Stimulated activated CD8-positive, alpha-beta memory T cell treated with anti-CD3 and anti-CD28 coated beads, Interleukin-7, amount 100 ng/mL, for 1 hour (primary cell): ENCODE results near the gene IGF2BP1.
"Not testable (repeated sequence)": the region's sequence is repeated elsewhere in the genome, so short reads cannot be mapped to it uniquely, and the experiment has no call there.

Source experiments
- DNase-seq, 2 donors: peaks; one replicate each; pipeline ENCODE4 v3.0.0-alpha.2; 2020; ENCODE audit warnings: low read depth in 2 of 2

IGF2BP1 gene

DNA sequence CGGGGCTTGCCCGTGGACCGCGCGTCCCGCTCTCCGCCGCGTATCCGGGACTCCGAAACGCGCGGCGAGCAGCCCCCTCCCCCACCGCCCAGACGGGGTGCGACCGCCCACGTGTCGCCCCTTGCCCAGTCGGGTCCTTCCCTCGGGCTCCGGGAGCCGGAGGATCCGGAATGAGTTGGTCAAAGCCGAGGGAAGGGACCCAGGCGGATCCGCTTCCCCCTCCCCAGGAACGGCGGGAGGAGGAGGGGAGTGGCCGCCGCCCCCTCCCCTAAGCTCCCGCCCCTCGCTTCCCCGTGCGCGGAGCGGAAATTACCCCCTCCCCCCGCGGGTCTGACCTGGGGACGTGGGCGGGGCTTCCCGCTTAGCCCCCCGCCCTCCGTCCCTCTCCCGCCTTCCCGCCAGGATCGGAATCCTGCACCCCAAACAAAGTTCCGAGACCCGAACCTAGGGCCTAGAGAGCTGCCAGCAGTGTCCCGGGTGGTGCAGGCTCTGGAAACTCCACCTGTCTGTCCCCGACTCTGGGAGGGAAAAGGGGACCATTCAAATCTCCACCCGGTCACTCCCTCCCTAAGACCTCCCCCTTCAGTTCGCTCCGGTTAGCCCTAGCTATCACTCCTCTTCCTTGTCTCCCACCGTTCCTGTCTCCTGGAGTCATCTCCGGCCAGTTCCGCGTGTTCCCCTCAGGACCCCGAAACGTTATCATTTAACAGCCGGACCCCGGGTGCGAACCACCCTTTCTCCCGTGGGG is 1.0 kb upstream of the IGF2BP1 start:
- no peak for DNase-seq

DNA sequence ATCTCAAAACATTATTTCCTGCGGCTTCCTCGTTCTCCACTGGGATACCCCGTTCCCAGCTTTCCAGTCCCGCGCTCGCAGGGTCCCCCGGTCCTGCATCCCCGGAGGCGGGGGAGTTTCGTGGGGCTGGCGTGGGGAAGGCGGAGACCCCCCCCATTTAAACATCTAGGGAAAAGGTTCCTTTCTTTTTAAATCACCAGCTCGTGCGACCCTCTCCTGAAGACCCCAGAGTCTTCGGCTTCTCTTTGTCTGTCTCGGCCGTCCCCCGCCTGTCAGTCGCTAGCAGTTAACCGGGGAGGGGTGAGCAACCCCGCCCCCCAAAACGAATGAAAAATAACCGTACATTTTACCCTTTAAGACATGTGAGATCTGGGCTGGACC is 473 bp upstream of the IGF2BP1 start:
- no peak for DNase-seq

DNA sequence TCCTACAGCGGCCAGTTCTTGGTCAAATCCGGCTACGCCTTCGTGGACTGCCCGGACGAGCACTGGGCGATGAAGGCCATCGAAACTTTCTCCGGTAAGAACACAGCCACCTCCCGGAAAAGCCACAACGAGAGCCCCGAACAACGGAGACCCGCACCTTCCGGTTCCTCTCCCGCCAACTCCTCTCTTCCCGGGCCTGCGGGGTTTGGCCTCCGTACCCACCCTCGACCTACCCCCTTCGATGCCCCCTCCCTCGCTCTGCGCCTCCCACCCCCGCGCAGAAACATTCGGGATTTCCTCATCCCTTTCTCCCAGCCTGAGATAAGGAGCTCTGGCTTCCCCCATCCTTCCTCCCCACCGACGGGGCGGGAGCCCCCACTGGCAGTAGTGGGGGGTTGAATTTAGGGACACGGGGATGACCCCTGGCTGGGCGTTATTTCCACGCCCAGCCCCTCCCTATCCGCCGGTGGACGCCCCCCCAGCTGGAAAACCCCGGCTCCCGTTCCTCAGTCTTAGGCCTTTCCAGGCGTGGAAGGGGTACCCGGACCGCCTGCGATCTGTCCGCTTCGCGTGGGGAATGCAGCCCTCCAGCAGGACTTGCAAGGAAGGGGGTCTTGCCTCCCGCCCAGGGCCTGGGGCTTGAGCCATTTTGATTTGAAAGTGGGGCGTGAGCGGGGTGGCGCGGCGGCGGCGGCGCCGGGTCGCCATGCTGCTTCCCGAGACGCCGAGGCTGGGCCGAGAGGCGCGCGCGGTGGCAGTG is 822 bp downstream of the IGF2BP1 start:
- no peak for DNase-seq

DNA sequence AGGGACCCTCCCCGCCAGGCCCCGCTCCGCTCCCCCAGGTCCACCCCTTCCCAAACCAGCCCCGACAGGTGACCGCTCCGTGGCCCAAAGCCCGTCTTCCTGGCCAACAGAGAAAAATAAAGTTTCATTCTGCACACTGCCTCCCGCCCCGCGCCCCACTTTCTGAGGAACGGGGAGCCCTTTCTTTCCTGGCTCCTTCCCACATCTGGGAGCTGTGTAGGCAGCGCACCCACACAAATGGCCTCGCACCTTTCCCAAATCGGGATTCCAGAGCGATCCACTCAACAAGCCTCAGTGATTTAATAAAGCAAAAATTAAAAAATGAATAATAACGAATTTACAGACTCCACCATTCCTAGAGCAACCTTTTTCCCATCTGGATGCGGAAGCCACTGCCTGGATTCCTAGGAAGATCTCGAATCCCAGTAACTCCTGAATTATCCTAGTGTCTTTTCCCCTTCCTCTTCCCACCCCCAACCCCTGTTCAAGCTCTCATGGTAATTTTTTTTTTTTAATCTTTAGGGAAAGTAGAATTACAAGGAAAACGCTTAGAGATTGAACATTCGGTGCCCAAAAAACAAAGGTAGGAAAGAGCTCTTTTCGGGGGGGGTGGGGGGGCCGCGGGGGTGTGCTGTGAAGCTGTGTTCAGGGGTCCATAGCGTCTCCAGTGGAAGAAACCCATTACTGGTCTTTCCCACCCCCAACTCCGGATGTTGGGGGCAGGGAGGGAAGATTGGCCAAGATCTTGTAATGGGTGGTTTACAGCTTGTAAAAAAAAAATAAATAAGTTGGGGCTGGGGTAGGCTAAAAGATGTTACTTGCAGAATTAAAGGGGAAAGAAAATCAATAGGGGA is 1.6 kb downstream of the IGF2BP1 start:
- DNase-seq: no peak

DNA sequence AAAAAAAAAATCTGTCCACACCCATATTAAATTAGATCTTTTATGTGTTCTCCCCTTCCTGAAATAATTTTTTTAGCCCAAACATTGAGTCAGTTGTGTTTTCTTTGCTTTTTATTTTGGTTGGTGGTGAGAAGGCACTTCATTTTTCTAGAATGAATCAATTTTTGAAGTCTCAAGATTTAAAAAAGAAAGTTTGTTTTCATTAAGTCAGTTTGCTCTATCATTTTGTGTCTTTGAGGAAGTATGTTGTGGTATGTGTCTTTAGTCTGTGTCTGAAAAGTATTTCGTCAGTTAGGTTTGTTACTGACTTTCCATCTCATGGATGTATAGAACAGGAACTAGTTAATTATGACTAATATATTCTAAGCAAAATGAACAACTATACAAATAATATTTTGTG is 3.8 kb downstream of the IGF2BP1 start:
- no peak for DNase-seq

DNA sequence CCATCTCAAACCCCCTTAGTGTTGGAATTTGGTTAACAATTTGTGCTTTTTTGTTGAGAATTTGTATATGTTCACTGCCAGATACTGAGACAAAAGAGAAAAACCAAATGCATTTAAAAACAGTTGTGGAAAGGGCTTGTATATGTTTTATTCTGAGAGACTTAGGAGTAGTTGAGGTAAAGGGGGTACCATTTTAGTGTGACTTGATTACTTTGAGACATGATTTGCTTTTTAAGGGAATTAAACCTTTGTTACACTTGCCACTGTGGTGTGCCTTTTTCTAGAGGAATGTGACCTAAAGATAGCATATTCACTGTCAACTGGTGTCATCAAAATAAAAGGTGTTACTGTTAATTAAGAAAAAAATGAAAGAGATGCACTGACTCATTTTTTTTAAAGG is 4.5 kb downstream of the IGF2BP1 start:
- no peak for DNase-seq

DNA sequence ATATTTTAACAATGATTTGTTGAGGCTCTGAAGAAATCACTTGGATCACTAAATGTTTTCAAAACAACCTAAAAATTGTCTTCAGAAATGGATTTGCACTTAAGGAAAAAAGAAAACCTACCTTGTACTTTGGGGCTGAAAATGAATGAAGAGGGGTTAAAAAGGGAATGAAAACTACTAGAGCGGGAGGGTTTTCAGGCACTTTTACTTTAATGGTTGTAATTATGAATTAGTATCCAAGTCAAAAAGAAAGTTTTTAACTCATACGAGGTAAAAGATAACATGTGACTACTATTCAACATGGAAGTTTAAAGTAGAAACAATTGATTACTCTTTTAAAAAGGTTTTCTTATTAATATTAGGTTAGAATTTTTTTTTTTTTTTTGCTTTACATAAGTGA is 5.1 kb downstream of the IGF2BP1 start:
- DNase-seq: no peak

DNA sequence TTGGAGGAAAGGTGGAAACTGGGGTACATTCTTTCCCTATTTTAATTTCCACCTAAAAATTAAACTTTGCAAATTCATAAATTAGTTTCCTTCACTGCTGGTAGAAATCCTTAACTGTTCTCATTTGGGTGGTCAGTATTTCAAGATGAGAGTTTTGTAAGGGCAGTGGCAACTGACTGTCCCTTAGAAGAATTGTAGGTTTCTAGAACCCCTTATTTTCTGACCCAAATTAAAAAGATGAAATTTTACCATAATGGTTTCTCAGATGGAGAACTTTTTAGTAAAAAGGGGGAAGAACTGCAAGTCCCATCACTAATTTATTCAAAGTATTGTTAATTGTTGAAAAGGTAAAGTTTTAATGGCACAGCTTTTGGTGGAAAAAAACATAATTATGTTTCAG is 5.6 kb downstream of the IGF2BP1 start:
- no peak for DNase-seq

DNA sequence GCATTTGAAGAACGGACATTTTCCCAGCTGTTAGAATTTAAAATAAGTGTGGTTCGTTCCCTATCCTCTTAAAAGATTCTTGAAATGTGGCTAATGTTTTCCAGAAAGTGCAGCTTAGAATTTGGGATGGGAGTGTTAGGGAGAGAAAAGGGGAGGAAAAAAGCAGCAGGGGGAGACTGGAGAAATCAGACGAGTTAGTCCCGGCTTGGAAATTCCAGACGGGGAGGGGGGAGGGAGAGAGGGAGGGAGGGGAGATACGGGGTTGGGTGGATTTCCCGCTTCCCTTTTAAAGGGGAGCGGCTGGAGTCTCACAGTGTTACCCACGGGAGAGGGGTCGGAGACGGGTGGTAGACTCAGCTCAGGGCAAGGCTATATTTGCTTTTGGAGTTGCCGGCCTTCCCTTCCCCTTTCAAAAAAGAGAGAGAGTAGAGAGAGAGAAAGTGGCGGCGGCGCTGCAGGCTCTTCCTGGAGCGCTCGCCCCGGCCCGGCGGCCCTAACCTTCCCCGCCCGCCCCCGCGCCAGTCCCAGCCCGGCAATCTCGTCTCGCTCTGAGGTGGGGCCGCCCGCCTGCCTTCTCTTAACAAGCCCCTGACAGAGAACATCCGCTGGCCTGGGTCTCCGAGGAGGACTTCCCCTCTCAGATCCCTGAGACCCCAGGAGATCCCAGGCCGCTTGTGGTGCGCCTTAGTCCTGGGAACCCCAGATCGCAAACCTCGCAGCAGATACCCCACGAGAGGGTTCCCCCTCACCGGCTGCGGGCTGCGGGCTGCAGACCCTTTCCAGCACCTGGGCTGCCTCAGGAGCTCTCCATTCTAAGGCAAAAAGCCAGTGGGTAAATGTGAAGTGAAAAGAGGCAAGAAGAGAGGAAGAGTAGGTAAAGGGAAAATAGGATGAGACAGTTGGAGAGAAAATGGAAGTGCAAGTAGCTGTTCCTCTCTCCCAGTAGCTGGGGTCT is 6.6 kb downstream of the IGF2BP1 start:
- no peak for DNase-seq

DNA sequence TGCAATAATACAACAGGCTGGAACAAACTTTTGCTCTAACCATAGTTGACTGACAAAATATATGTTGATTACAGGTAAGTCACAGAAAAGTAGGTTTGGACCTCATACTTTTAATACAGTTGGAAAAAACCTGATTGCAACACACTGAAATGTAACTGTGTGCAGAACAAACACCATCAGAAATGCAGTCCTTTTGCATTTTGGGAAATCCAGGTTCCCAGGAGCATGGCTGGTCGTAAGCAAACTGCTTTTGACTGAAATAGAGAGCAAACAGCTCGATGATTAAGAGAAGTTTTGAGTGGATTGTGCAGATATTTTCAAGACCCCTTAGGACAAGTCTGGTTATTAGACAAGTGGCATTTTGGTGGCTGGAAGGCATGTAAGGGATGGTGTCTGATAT is 8.0 kb downstream of the IGF2BP1 start:
- no peak for DNase-seq

DNA sequence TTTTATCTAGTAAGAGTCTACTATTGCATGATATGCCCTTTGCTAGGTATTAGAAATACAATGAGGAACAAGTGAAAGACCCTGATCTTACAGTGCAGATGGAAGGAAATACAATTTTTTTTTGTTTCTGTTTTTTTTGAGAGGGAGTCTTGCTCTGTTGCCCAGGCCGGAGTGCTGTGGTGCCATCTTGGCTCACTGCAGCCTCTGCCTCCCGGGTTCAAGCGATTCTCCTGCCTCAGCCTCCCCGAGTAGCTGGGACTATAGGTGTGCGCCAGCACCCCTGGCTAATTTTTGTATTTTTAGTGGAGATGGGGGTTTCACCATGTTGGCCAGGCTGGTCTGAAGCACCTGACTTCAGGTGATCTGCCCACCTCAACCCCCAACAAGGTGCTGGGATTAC is 11.7 kb downstream of the IGF2BP1 start:
- DNase-seq: not testable (repeated sequence)

DNA sequence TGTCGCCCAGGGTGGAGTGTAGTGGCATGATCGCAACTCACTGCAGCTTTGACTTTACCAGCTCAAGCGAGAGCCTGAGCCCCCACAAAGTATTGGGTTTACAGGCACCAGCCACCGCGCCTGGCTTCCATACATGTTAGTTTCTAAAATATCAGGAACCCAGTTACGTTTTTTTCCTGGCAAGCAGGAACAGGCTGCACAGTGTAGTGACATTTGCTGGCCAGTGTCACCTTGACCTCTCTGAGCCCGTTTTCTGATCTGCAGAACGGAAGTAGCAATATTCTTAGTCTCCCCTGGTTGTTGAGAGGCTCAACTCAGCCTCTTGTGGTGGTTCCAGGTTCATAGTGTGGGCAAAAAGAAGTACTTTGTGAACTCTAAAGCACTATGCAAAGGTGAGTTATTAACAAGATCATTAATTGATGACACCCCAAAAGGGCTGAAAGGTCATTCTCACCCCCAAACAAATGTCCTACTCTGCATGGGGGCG is 15.6 kb downstream of the IGF2BP1 start:
- DNase-seq: no peak

DNA sequence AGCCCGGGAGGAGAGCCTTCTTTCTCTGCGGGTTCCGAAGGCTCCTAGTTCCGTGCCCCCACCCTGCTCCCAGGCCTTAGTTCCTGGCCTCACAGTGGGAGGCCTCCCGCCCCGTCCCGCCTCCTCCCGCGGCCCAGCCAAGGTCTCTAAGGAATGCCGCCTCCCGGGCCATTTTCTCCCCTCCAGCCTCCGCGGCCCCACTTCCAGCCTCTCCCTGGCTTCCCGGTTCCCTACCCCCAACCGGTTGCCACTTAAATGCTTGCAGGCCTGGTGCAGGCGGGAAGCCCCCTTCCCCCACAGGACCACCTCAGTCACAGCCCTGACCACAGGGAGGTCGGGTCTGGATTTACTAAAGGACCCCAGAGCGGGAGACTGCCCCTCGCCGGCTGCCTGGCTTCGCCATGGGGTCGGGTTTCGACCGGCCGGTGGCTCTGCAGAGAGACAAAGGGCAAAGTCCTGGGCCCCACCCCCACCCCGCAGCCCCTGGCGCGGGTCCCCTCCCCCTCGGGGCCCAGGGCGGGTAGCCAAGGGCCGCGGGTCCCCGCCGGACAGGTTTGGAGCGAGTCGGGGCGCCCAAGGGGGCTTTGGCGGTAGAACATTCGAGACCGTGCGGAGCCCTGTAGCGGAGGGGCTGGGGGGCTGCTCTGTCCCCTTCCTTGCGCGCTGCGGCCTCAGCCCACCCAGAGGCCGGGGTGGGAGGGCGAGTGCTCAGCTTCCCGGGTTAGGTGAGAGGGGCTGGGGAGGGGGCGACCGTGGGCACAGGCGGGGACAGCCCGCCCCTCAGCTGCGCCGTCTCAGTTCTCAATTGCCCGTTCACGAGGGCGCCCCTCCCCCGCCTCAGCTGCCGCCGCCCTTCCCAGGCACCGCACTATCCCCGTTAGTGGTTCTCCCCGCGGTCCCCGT is 16.4 kb downstream of the IGF2BP1 start:
- no peak for DNase-seq

DNA sequence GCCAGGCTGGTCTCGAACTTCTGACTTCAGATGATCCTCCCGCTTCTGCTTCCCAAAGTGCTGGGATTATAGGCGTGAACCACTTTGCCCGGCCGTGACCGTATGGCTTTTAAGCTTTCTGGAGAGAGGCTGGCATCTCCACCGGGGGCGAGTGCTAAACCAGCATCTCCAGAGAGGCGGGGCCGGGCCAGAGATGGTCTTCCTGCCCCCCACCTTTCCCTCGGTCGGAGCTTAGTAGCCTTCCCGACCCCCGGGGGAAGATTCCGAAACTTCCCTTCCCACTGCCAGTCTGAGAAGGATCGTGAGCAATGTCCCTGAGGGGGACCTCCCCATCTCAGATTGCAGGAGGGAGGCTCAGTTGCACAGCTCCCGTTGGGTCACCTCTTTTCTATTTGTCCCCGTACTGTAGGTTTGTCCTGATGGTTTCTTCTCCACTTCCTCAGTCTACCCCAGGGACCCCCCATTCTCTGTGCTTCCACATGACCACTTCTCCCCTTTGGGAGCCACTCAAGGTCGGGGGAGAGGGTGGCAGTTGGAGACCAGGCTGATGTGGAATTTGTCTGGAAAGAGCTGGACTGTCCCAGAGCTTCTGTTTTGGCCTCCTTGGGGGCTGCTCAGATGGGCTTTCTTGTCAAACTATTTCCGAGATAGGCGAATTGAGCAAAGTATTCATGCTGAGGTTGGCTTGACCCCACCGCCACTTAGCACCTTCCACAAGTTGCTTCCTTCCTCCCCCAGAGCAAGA is 18.2 kb downstream of the IGF2BP1 start:
- no peak for DNase-seq

DNA sequence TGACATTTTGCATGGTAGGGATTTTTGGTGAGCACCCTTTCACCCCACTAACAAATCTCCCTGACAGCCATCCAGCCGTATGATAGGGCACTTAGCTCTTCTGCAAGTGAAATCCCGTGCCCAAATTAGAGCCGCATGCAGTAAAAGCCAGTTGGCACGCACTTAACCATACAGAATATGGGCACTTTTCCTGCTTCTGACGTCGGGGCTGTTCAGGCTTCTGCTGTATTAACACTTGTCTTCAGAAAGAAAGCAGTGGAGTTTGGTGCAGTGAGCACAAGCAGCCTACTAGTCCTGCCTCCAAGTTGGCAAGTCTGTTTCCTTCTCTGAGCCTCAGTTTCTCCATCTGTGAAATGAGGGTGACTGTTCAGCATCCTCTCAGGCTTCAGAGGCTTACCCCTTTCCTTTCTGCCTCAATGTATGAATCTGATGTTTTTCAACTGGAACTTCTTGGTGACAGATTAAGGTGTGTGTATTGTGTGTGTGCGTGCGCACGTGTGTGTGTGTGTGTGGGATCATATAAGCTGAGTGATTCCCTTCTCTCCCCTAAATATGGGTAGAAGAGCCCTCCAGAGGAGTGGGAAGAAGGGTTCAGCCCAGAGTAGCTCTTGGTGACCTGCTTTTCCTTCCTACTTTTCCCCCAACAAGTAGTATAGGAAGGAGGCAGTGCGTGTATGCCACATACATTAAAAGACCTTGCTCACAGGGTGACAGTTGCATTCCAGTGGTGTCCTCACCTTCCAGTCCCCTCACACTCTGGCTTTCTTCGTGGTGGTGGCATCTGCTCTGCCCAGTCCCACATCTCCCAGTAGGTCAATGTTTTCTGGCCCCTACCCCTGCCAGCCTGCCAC is 19.0 kb downstream of the IGF2BP1 start:
- no peak for DNase-seq

DNA sequence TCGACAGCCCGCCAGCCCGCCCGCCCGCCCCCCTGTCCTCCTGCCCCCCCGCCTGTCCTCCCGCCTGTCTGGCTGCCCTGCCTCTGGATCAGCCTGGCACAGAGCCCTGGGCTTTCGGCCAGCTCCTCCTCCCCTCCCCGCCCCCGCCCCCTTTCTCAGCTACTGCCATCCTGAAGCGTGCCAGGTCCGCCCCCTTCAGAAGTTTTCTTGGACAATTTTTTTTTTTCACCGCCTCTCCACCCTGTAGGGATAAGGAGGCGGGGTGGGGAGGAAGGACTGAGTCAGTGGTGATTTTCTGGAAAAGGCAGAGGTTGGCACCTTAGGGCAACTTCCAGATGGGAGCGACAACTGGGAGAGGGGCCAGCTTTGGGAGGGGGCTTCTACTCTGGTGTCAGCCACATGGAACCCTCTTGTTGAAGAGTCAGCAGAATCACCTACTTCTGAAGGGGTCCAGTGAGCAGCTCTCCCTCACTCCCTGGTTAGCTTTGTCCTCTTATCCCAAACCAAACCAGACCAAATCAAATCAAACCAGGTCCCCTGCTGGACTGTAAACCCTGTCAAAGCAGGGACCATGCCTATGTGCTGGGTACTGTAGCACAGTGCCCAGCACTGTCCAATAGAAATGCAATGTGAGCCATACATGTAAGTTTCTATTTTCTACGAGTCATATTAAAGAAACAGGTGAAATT is 19.7 kb downstream of the IGF2BP1 start:
- no peak for DNase-seq

DNA sequence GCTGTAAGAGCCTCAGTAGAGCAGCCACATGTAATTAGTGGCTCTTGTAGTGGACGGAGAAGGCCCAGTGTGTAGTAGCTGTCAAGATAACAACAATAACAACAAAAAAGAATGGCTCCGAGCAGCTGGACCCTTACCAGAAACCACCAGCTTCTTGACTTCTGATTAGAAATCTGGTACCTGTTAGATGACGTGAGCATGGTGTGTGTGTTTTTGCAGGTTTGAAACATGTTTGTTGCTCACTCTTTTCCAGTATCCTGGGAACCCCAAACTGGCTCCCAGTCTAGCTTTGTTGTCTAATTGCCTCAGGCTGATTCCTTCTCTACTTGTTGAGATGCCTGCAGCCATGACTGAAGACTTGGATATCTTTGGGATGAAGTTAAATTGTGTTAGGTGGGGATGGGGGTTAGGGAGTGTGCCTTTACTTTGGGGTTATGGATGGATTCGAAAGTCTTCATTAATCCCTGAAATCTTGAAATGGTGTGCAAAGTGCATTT is 21.0 kb downstream of the IGF2BP1 start:
- DNase-seq: no peak

DNA sequence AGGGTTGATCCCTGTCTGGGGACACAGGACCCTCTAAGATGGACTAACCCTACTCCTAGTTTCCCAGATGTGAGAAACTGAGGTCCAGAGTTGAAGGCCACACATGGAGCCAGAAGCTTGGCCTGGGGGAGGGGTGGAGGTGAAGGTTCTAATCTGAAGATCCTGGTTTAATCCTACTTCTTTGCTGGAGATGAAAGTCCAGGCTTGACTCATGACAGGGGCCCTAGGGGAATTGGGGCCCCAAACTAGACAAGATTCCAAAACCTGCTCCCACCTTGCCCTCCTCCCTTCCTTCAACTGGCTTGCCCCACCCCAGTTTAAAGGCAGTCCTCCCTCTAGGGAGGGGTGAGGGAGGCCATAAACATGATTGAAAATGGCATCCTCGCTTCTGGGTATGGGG is 21.6 kb downstream of the IGF2BP1 start:
- DNase-seq: no peak
